Ishikawa (cell line): ENCODE measurements around the gene BIN2.
A peak's percentile ranks its signal among the peaks of the same experiment; 100 is the strongest.

ENCODE experiments used
- CEBPB ChIP-seq: IDR thresholded peaks from 2 replicates; pipeline ENCODE4 v1.6.1; 2012
- CREB1 ChIP-seq: IDR thresholded peaks from 2 replicates; pipeline ENCODE4 v1.6.1; 2012; ENCODE audit warnings: low read depth
- EGR1 ChIP-seq: IDR thresholded peaks from 2 replicates; pipeline ENCODE4 v1.6.1; 2012
- EP300 ChIP-seq: IDR thresholded peaks from 2 replicates; pipeline ENCODE4 v1.6.1; 2012; ENCODE audit warnings: borderline replicate concordance
- FOXM1 ChIP-seq: IDR thresholded peaks from 2 replicates; pipeline ENCODE4 v1.6.1; 2012; ENCODE audit warnings: low read depth, borderline replicate concordance
- MAX ChIP-seq: IDR thresholded peaks from 2 replicates; pipeline ENCODE4 v1.6.1; 2012
- NFIC ChIP-seq: IDR thresholded peaks from 2 replicates; pipeline ENCODE4 v1.6.1; 2012
- RAD21 ChIP-seq: IDR thresholded peaks from 2 replicates; pipeline ENCODE4 v1.6.1; 2012; ENCODE audit warnings: low read depth
- TAF1 ChIP-seq: IDR thresholded peaks from 2 replicates; pipeline ENCODE4 v1.6.1; 2012; ENCODE audit warnings: low read depth, mild to moderate bottlenecking
- TCF12 ChIP-seq: IDR thresholded peaks from 2 replicates; pipeline ENCODE4 v1.6.1; 2012; ENCODE audit warnings: low read depth
- TEAD4 ChIP-seq: IDR thresholded peaks from 2 replicates; pipeline ENCODE4 v1.6.1; 2012
- YY1 ChIP-seq: IDR thresholded peaks from 2 replicates; pipeline ENCODE4 v1.6.1; 2012; ENCODE audit warnings: low read depth
- ZBTB7A ChIP-seq: IDR thresholded peaks from 2 replicates; pipeline ENCODE4 v1.6.1; 2012; ENCODE audit warnings: low read depth
- TF ChIP-seq, protein P1 (sequence below): IDR thresholded peaks from 2 replicates; pipeline ENCODE4 v1.6.1; 2012
- TF ChIP-seq, protein P2 (sequence below): IDR thresholded peaks from 2 replicates; pipeline ENCODE4 v1.6.1; 2012; ENCODE audit warnings: low read depth, mild to moderate bottlenecking

Gene BIN2

GRCh38 chr12:51369581-51369980 is 45.6 kb upstream of the BIN2 start:
- TF ChIP-seq ZBTB7A (no peak; the same call in 1 of the 2 replicates), TEAD4 (no peak), NFIC (no peak), EGR1 (no peak), RAD21 (no peak), CREB1 (no peak), FOXM1 (no peak), MAX (no peak), TAF1 (no peak), EP300 (no peak), CEBPB (no peak), YY1 (no peak), TCF12 (no peak)
- TF ChIP-seq, protein P1, sequence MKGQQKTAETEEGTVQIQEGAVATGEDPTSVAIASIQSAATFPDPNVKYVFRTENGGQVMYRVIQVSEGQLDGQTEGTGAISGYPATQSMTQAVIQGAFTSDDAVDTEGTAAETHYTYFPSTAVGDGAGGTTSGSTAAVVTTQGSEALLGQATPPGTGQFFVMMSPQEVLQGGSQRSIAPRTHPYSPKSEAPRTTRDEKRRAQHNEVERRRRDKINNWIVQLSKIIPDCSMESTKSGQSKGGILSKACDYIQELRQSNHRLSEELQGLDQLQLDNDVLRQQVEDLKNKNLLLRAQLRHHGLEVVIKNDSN = no peak
- TF ChIP-seq, protein P2, sequence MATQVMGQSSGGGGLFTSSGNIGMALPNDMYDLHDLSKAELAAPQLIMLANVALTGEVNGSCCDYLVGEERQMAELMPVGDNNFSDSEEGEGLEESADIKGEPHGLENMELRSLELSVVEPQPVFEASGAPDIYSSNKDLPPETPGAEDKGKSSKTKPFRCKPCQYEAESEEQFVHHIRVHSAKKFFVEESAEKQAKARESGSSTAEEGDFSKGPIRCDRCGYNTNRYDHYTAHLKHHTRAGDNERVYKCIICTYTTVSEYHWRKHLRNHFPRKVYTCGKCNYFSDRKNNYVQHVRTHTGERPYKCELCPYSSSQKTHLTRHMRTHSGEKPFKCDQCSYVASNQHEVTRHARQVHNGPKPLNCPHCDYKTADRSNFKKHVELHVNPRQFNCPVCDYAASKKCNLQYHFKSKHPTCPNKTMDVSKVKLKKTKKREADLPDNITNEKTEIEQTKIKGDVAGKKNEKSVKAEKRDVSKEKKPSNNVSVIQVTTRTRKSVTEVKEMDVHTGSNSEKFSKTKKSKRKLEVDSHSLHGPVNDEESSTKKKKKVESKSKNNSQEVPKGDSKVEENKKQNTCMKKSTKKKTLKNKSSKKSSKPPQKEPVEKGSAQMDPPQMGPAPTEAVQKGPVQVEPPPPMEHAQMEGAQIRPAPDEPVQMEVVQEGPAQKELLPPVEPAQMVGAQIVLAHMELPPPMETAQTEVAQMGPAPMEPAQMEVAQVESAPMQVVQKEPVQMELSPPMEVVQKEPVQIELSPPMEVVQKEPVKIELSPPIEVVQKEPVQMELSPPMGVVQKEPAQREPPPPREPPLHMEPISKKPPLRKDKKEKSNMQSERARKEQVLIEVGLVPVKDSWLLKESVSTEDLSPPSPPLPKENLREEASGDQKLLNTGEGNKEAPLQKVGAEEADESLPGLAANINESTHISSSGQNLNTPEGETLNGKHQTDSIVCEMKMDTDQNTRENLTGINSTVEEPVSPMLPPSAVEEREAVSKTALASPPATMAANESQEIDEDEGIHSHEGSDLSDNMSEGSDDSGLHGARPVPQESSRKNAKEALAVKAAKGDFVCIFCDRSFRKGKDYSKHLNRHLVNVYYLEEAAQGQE = no peak

- TF ChIP-seq TCF12 = 0 out of 2 replicates have a peak, but pooled peaks have one; percentile 19
- TF ChIP-seq RAD21 = no peak
These were observed 44.9 kb upstream of the BIN2 start for GRCh38 chr12:51368640-51369517.

DNA sequence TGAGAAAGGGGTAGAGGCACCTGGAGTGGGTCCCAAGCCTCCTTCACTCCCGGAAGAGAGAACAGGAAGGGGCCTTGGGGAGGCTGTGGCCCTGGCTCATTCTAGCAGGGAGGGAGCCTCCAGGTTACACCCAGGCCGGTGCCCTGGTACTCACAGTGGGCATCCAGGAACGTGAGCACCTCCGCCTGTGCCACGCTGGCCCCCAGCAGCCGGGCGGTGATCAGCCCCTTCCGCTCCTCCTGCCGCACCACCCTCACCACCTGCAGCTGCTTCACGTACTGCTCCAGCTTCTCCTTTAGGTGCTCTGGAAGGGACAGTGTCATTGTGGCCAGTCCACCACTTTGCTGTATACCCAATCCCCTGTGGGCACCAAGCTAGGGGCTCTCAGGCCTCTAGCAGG is 41.3 kb upstream of the BIN2 start:
- TF ChIP-seq EGR1 = no peak
- TF ChIP-seq EP300 = no peak
- TF ChIP-seq CREB1 = no peak
- no peak for TF ChIP-seq YY1

- TF ChIP-seq, protein P2 = no peak
These were observed 40.0 kb upstream of the BIN2 start for GRCh38 chr12:51364001-51364400.

DNA sequence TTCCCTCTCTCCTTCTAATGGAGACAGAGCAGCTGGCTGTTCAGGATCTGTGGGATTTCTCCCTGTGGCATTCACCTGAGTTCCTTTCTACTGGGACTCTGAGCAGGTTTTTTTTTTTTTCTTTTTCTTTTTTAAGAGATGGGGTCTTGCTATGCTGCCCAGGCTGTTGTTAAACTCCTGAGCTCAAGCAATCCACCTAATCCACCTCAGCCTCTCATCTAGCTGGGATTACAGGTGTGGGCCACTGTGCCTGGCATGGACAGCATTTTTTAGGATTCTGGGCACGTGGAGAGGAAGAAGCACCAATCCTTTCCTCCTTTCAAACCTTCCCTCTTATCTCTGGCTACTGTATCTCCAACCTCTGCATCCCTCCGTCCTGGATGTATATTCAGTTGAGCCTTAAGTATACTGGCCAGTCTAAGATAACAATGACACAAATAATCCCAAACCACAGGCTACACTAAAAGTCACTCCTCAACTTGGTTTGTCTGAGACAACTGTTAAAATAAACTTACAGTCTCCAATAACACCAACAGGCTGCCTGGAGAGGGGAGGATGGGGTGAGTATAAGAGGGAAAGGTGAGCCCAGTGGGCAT is 38.9 kb upstream of the BIN2 start:
- TF ChIP-seq CREB1 (no peak), MAX (no peak), TAF1 (no peak), TEAD4 (no peak), FOXM1 (no peak), ZBTB7A (no peak), EGR1 (no peak), TCF12 (no peak), NFIC (no peak), CEBPB (no peak), YY1 (no peak)
- TF ChIP-seq, protein P2 = no peak
- TF ChIP-seq, protein P1 = no peak
